ENCODE data around the gene MRS2.

The MRS2 gene

GRCh38 chr6:24431045-24431451, 28.3 kb downstream of the MRS2 start:
- DNase-seq (ENCODE audit: low read depth in 2 of 2), result no peak

DNA sequence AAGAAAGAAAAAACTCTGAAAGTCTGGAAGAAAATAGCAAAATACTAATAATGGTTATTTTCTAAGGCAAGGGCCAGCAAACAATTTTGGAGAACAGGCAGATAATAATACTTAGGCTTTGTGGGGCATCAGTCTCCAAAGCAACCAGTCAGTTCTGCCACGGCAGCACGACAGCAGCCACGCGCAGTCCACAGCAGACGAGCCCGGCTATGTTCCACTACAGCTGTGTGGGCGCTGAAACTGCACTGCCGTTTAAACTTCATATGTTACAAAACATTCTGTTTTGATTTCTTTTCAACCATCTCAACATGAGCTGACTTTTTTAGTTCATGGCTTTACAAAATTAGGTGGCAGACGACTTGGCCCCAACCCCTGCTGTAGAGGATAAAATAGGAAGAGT, 29.9 kb downstream of the MRS2 start:
- no peak for DNase-seq (ENCODE audit: low read depth in 2 of 2)

GRCh38 chr6:24436979-24437378, 34.2 kb downstream of the MRS2 start:
- DNase-seq (ENCODE audit: low read depth in 2 of 2), result no peak

DNA sequence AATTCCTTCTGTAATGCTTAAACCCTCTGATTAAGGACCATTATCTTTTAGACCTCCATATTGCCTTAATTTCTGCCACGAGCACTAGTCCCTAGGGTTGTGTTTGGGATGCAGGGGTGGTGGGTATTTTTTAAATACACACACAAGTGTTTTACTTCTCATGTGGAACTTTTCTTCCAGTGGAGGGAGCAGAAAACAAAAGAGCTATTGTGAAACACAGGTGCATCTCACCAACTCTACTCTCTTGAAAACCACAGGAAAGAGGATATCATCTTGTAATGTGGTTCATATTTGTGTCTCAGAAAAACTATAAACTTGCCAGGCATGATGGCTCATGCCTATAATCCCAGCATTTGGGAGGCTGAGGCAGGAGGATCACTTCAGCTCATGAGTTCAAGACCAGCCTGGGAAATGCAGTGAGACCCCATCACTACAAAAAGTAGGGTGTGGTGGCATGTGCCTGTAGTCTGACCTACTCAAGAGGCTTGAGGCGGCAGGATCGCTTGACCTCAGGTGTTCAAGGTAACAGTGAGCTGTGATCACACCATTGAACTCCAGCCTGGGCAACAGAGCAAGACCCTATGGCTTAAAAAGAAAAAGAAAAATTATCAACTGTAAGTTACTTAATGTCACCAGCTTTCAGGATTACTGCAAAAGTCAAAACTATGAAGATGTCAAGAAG, 37.3 kb downstream of the MRS2 start:
- no peak for DNase-seq (ENCODE audit: low read depth in 2 of 2)

DNA sequence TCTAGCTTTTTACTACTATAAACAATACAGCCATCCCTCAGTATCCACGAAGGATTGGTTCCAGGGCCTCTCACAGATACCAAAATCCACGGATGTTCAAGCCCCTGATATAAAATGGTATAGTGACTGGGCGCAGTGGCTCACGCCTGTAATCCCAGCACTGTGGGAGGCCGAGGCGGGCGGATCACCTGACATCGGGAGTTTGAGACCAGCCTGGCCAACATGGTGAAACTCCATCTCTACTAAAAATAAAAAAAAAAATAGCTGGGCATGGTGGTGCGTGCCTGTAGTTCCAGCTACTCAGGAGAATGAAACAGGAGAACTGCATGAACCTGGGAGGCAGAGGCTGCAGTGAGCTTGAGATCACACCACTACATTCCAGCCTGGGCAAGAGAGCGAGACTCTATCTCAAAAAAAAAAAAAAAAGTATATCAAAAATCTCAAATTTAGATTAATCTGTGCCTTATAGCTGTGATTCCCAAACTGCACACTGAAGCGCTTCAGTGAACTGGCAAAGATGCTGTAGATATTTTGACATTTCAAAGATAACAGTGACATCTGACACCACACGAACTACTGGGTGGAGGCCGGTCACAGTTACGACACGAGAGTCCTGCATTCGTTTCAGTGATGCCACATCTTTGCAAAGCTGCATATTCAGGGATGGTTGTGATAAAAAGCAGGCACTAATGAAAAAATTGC, 38.3 kb downstream of the MRS2 start:
- no peak for DNase-seq (ENCODE audit: low read depth in 2 of 2)

DNA sequence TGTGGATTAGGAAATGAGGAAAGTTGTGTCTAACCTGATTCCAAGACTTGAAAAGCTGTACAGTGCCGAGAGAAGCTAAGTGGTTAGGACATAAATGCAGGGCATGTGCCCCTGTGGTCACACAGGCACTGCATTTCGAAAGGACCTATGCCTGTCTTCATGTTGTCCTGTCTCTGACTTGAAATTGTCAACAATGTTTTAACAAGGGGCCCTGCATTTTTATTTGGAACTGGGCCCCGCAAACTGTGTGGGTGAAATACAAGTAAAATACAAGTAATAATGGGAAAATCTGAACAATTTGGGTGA, 38.8 kb downstream of the MRS2 start:
- DNase-seq (ENCODE audit: low read depth in 2 of 2), result no peak

DNA sequence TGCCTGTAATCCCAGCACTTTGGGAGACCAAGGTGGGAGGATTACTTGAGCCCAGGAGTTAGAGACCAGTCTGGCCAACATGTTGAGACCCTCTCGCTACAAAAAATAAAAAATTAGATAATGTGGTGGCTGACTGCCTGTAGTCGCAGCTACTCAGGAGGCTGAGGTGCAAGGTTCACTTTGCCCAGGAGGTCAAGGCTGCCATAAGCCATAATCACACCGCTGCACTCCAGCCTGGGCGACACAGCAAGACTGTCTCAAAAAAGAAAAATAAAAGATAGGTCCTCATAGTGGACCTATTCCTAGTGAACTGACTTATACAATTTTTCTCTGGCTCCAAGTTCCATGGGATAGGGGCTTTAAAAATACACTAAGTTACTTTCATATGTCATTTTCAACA, 41.9 kb downstream of the MRS2 start:
- no peak for DNase-seq (ENCODE audit: low read depth in 2 of 2)

- DNase-seq (ENCODE audit: low read depth in 2 of 2), result no peak
Observed at GRCh38 chr6:24445704-24446103, 43.0 kb downstream of the MRS2 start.

DNA sequence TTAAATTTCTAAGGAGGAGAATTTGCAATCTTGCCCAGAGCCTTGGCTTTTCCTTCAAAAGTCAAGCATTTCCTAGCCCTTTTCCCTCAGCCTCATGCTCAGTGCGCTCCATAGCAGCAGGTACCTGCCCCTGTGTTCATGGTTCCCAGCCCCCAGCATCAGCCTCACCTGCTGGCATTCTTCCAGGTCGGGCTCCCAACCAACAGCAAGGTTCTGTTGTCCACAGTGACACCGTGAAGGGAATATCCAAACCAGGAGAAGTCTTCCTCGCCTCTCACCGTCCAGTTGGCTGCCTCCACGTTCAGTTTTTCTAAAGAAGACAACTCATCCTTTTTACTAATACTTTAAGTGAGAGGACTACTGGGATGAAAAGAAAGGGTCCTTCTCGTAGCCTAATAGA, 43.9 kb downstream of the MRS2 start:
- DNase-seq (ENCODE audit: low read depth in 2 of 2), result no peak

GRCh38 chr6:24448396-24448795, 45.7 kb downstream of the MRS2 start:
- DNase-seq (ENCODE audit: low read depth in 2 of 2), result no peak

- DNase-seq (ENCODE audit: low read depth in 2 of 2), result no peak
Observed at GRCh38 chr6:24448828-24449525, 46.2 kb downstream of the MRS2 start.

DNA sequence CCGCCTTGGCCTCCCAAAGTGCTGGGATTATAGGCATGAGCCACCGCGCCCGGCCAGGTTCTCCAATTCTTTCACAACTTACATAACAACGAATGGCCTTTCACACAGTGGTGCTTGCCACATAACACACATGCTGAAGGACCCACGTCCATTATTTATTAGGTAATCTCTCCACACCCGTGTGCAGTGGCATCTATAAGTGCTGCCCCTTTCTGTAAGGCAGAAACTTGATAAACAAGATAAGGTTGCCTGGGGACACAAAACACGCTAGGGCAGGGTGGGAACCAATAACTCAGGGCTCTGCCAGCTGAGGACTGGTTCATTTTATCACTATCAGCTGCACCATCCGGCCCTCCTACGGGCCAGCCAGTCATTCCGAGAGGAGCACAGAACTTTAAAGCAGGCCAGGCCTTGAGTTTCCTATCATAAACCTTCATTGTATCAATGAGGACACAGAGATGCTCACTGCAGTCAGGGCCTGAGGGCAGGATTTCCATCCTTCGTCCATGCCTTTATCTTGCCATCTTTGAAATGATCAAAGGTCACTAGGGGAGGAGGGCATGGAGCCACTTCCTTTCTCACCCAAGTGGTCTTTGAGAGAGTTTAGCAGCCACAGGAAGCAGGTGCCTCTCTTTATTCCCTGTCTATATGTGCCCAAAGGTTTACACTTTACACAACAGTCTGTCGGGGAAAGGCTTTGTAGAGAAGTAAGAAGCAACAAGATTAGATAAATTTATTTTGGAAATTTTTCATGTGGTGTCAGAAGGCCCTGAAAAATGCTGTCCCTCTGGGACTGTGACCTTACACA, 49.0 kb downstream of the MRS2 start:
- no peak for DNase-seq (ENCODE audit: low read depth in 2 of 2)

DNA sequence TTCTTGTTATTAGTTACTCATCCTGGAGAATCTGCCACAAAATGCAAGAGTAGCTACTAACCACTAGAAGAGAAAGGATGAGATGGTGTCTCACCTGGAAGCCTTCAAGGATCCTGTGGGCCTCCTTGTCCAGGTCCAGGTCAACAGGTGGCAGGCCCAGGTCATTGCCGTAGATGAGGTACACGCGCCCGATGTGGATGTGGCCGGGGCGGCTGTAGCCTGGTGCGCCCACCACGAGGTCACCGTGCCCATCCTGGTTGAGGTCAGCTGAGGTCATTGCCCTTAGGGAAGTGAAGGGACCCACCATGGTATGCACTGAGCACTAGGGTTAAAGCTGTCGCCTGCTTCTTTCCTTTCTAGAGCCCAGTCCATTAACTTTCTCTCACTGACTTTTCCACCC, 51.2 kb downstream of the MRS2 start:
- DNase-seq (ENCODE audit: low read depth in 2 of 2), result no peak

GRCh38 chr6:24454452-24454851, 51.7 kb downstream of the MRS2 start:
- DNase-seq (ENCODE audit: low read depth in 2 of 2), result no peak

GRCh38 chr6:24455061-24455460, 52.3 kb downstream of the MRS2 start:
- DNase-seq (ENCODE audit: low read depth in 2 of 2), result no peak

DNA sequence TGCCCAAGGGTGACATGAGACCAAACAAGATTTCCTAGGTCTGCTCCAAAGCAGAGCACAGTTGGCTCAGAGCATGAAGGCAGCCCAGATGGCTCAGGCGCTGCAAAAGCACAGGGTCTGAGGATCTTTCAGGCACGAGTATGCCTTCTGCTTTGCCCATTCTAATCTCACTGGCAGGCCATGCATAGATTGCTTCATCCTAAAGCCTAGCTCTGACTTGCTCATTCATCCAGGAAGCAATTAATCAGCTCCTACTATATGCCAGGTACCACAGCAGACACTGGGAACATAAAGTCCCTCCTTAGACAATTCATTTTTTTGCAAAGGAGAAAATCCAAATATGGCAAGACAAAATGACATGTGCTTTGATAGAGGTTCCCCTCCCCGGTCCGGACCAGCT, 55.4 kb downstream of the MRS2 start:
- no peak for DNase-seq (ENCODE audit: low read depth in 2 of 2)

- no peak for DNase-seq (ENCODE audit: low read depth in 2 of 2)
Observed at GRCh38 chr6:24458941-24459340, 56.2 kb downstream of the MRS2 start.

DNA sequence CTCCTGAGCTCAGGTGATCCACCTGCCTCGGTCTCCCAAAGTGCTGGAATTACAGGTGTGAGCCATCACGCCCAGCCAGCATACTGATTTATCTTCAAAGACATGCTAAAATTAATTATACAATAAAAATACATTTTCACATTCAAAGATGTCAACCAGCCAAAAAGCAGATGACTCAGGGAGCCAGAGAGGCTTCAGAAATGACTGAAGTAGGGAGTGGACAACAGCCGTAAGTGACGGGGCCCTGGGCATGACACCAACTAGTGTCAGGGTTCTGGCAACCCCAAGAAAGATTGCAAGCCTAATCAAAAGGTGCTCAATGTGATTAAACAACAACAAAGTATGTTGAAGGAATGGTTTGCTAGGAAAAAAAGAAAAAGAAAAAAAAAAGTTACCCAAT, 58.2 kb downstream of the MRS2 start:
- no peak for DNase-seq (ENCODE audit: low read depth in 2 of 2)

- no peak for DNase-seq (ENCODE audit: low read depth in 2 of 2)
Observed at GRCh38 chr6:24464253-24465038, 61.7 kb downstream of the MRS2 start.

GRCh38 chr6:24469811-24470210, 67.1 kb downstream of the MRS2 start:
- DNase-seq (ENCODE audit: low read depth in 2 of 2), result no peak

- DNase-seq (ENCODE audit: low read depth in 2 of 2), result no peak
Observed at GRCh38 chr6:24472181-24472580, 69.4 kb downstream of the MRS2 start.
